H1 (cell line): ENCODE measurements around the gene DNAJC16. TPM values are rescaled to one million over a fixed set of nuclear protein-coding genes. Genes with fewer than 3 reads are reported as not detected.

ENCODE experiments used
- CTCF ChIA-PET: fragments of 300-600 bp; sonication (Branson Sonifier 250); formaldehyde crosslinking; loops from one replicate; lab custom pipeline; 2021; ENCODE audit not compliant: partially characterized antibody; lab: Charles Lee
- POLR2A ChIA-PET: fragments of 300-600 bp; sonication (Branson Sonifier 250); formaldehyde crosslinking; loops from one replicate; lab custom pipeline; 2021; ENCODE audit warnings: inconsistent platforms; ENCODE audit not compliant: partially characterized antibody; lab: Charles Lee
- DNase-seq, 2 experiments: peaks; one replicate each; pipeline versions ENCODE4 v3.0.0 to v3.0.0-alpha.2; 2010 to 2022; ENCODE audit warnings: low spot score in 2 of 2, low read depth in 1 of 2, mixed read lengths in 1 of 2
- FAIRE-seq: peaks from 2 replicates; lab custom pipeline; 2011; peaks lifted over from hg19 to GRCh38; lab: Jason Lieb, UNC
- H2AFZ ChIP-seq: 2 replicates; pipeline ENCODE4 v1.8.1; 2012; ENCODE audit warnings: low read length, inconsistent platforms
- H2AK5ac ChIP-seq: 2 replicates; pipeline ENCODE4 v1.6.1; 2013; ENCODE audit warnings: low read depth, low read length
- H2BK120ac ChIP-seq: replicated peaks from 2 replicates; pipeline ENCODE3; 2013; ENCODE audit warnings: low read depth, low read length, inconsistent platforms
- H2BK12ac ChIP-seq: 2 replicates; pipeline ENCODE4 v1.6.1; 2013; ENCODE audit warnings: low read depth, low read length
- H2BK15ac ChIP-seq: 2 replicates; pipeline ENCODE4 v1.6.1; 2013; ENCODE audit warnings: low read length
- H2BK20ac ChIP-seq: 2 replicates; pipeline ENCODE4 v1.6.1; 2013; ENCODE audit warnings: low read length
- H2BK5ac ChIP-seq: 2 replicates; pipeline ENCODE4 v1.6.1; 2013; ENCODE audit warnings: low read depth, low read length
- H3K14ac ChIP-seq: 2 replicates; pipeline ENCODE4 v1.6.1; 2013; ENCODE audit warnings: inconsistent platforms; ENCODE audit not compliant: insufficient read length
- H3K18ac ChIP-seq: 2 replicates; pipeline ENCODE4 v1.6.1; 2013; ENCODE audit warnings: low read length; ENCODE audit errors: extremely low read depth
- H3K23ac ChIP-seq: 2 replicates; pipeline ENCODE4 v1.6.1; 2013; ENCODE audit warnings: inconsistent platforms; ENCODE audit not compliant: insufficient read length
- H3K23me2 ChIP-seq: 2 replicates; pipeline ENCODE4 v1.6.1; 2013; ENCODE audit warnings: low read depth, low read length
- H3K27ac ChIP-seq: 2 replicates; pipeline ENCODE4 v1.6.1; 2011; ENCODE audit warnings: low read depth, low read length, inconsistent platforms
- H3K27me3 ChIP-seq, 4 experiments: replicated peaks in 1 of 4; 1 replicate in 1 of 4; 2 replicates in 3 of 4; pipeline versions ENCODE4 v1.6.1 to v1.8.1; 2011 to 2013; ENCODE audit warnings: low read length in 3 of 4, mild to moderate bottlenecking in 3 of 4, inconsistent platforms in 2 of 4, mixed read lengths in 2 of 4, moderate library complexity in 1 of 4; ENCODE audit not compliant: control insufficient read depth in 3 of 4, insufficient read depth in 3 of 4; ENCODE audit errors: extremely low read depth in 1 of 4
- H3K36me3 ChIP-seq, 4 experiments: 2 replicates each; pipeline versions ENCODE4 v1.6.1 to v1.8.1; 2011 to 2013; ENCODE audit warnings: mild to moderate bottlenecking in 4 of 4, low read length in 3 of 4, moderate library complexity in 2 of 4, control low read depth in 1 of 4, inconsistent platforms in 1 of 4; ENCODE audit not compliant: insufficient read depth in 4 of 4, control insufficient read depth in 2 of 4
- H3K4ac ChIP-seq: replicated peaks from 2 replicates; pipeline ENCODE3; 2013; ENCODE audit warnings: low read length, low read depth, mixed read lengths, inconsistent platforms; ENCODE audit not compliant: insufficient read length
- H3K4me1 ChIP-seq, 4 experiments: replicated peaks in 1 of 4; 1 replicate in 1 of 4; 2 replicates in 3 of 4; pipeline versions ENCODE4 v1.6.1 to v1.8.1; 2011 to 2013; ENCODE audit warnings: low read length in 3 of 4, inconsistent platforms in 2 of 4, mixed read lengths in 1 of 4; ENCODE audit not compliant: insufficient read depth in 4 of 4, control insufficient read depth in 3 of 4
- H3K4me2 ChIP-seq, 2 experiments: 2 replicates each; pipeline versions ENCODE4 v1.6.1 to v1.8.1; 2011 to 2013; ENCODE audit warnings: low read depth in 2 of 2, low read length in 2 of 2, control low read depth in 1 of 2, inconsistent platforms in 1 of 2, mild to moderate bottlenecking in 1 of 2; ENCODE audit not compliant: insufficient read depth in 1 of 2
- H3K4me3 ChIP-seq, 4 experiments: fragments of 200-600, 300-600 bp in 1 of 4; sonication (generic), shearing (Covaris generic), sonication (Bioruptor Twin) in 1 of 4; 2 replicates each; pipeline versions ENCODE4 v1.5.1 to v1.8.1; 2011 to 2016; ENCODE audit warnings: low read length in 4 of 4, low read depth in 3 of 4, control low read depth in 2 of 4, inconsistent platforms in 2 of 4, mild to moderate bottlenecking in 2 of 4, mixed read lengths in 1 of 4, moderate library complexity in 1 of 4; ENCODE audit not compliant: insufficient read depth in 2 of 4; ENCODE audit errors: extremely low read depth in 1 of 4
- H3K56ac ChIP-seq: replicated peaks from 2 replicates; pipeline ENCODE3; 2013; ENCODE audit warnings: low read depth, mild to moderate bottlenecking, mixed read lengths, low read length, inconsistent platforms; ENCODE audit not compliant: insufficient read length
- H3K79me1 ChIP-seq: 2 replicates; pipeline ENCODE4 v1.6.1; 2013; ENCODE audit warnings: low read depth, low read length, control low read depth
- H3K79me2 ChIP-seq, 2 experiments: 2 replicates each; pipeline versions ENCODE4 v1.6.1 to v1.8.1; 2012 to 2013; ENCODE audit warnings: low read length in 2 of 2, mild to moderate bottlenecking in 2 of 2, inconsistent platforms in 1 of 2; ENCODE audit not compliant: insufficient read depth in 2 of 2, control insufficient read depth in 1 of 2
- H3K9ac ChIP-seq, 4 experiments: replicated peaks in 1 of 4; 1 replicate in 1 of 4; 2 replicates in 3 of 4; pipeline versions ENCODE4 v1.6.1 to v1.8.1; 2011 to 2013; ENCODE audit warnings: low read depth in 3 of 4, low read length in 3 of 4, control low read depth in 2 of 4, mild to moderate bottlenecking in 2 of 4, moderate library complexity in 2 of 4, inconsistent platforms in 1 of 4; ENCODE audit errors: extremely low read depth in 1 of 4
- H3K9me3 ChIP-seq, 2 experiments: 2 replicates each; pipeline versions ENCODE4 v1.6.1 to v1.8.1; 2012 to 2013; ENCODE audit warnings: mild to moderate bottlenecking in 2 of 2, moderate library complexity in 2 of 2, control low read depth in 1 of 2, inconsistent platforms in 1 of 2, low read depth in 1 of 2, low read length in 1 of 2, mixed read lengths in 1 of 2; ENCODE audit not compliant: insufficient read depth in 2 of 2
- H4K20me1 ChIP-seq, 2 experiments: replicated peaks in 1 of 2; 2 replicates each; pipeline versions ENCODE3 to v1.8.1; 2011 to 2013; ENCODE audit warnings: inconsistent platforms in 2 of 2, low read length in 2 of 2, mild to moderate bottlenecking in 1 of 2; ENCODE audit not compliant: insufficient read depth in 2 of 2, control insufficient read depth in 1 of 2
- H4K5ac ChIP-seq: 2 replicates; pipeline ENCODE4 v1.6.1; 2013; ENCODE audit warnings: low read length, low read depth, mixed read lengths, inconsistent platforms; ENCODE audit not compliant: insufficient read length
- H4K8ac ChIP-seq: 2 replicates; pipeline ENCODE4 v1.8.0; 2013; ENCODE audit warnings: mild to moderate bottlenecking, moderate library complexity, low read length, inconsistent platforms; ENCODE audit not compliant: insufficient read depth; ENCODE audit errors: extremely low read depth
- H4K91ac ChIP-seq: replicated peaks from 2 replicates; pipeline ENCODE3; 2013; ENCODE audit warnings: low read length, mixed read lengths, inconsistent platforms; ENCODE audit not compliant: insufficient read length
- BRCA1 ChIP-seq: IDR thresholded peaks from 2 replicates; pipeline ENCODE4 v1.6.1; 2012; ENCODE audit warnings: low read depth, low read length, improper control_type of control experiment
- CEBPB ChIP-seq: IDR thresholded peaks from 2 replicates; pipeline ENCODE4 v1.6.1; 2012; ENCODE audit warnings: low read depth, low read length
- HDAC2 ChIP-seq, 2 experiments: fragments of 300-600 bp in 1 of 2; sonication (generic) in 1 of 2; IDR thresholded peaks; 2 replicates each; pipeline ENCODE4 v1.6.1; 2011 to 2012; ENCODE audit warnings: low read depth in 2 of 2, low read length in 2 of 2, mild to moderate bottlenecking in 2 of 2, moderate library complexity in 2 of 2, borderline replicate concordance in 1 of 2, inconsistent platforms in 1 of 2
- NRF1 ChIP-seq: IDR thresholded peaks from 2 replicates; pipeline ENCODE4 v1.6.1; 2011; ENCODE audit warnings: mild to moderate bottlenecking, low read depth, low read length, improper control_type of control experiment
- RNF2 ChIP-seq: fragments of 200-900, 300-1000 bp; sonication (generic); IDR thresholded peaks from 2 replicates; pipeline ENCODE4 v1.7.1; 2016; ENCODE audit warnings: borderline replicate concordance, low read depth, mild to moderate bottlenecking, antibody characterized with exemption, low read length; ENCODE audit not compliant: poor library complexity, severe bottlenecking; ENCODE audit errors: missing control alignments
- SIN3A ChIP-seq, 2 experiments: IDR thresholded peaks in 1 of 2; conservative IDR thresholded peaks in 1 of 2; 2 replicates each; pipeline ENCODE4 v1.6.1; 2011 to 2012; ENCODE audit warnings: low read length in 2 of 2, improper control_type of control experiment in 1 of 2, low read depth in 1 of 2, mild to moderate bottlenecking in 1 of 2
- TAF7 ChIP-seq: optimal IDR thresholded peaks from 2 replicates; pipeline ENCODE3; 2011; ENCODE audit warnings: low read depth, mild to moderate bottlenecking, inconsistent platforms, low read length, moderate library complexity, borderline replicate concordance
- TCF12 ChIP-seq: IDR thresholded peaks from 2 replicates; pipeline ENCODE4 v1.6.1; 2011; ENCODE audit warnings: low read depth, mild to moderate bottlenecking, low read length
- ZNF274 ChIP-seq: IDR thresholded peaks from 2 replicates; pipeline ENCODE4 v1.7.0; 2012; ENCODE audit warnings: low read length, borderline replicate concordance; ENCODE audit errors: extremely low read depth
- WGBS, 2 experiments: shearing (Covaris generic) in 1 of 2; methylation state at CpG; one replicate each; pipeline versions ENCODE4 v1.1.6 to v1.1.7; 2013 to 2015; ENCODE audit warnings: low lambda C conversion rate in 2 of 2, mixed read lengths in 2 of 2, inconsistent platforms in 1 of 2, low coverage in 1 of 2, missing lambda C conversion rate in 1 of 2; ENCODE audit not compliant: insufficient replicate concordance in 2 of 2, insufficient coverage in 1 of 2, insufficient read length in 1 of 2; ENCODE audit errors: extremely low coverage in 1 of 2, missing lambda C conversion rate in 1 of 2; 5-methylcytosine and 5-hydroxymethylcytosine counted together
- polyA plus RNA-seq, 7 experiments: library from polyadenylated mRNA; depleted of rRNA in 3 of 7; stranded (reverse) in 5 of 7; unstranded in 2 of 7; fragments of >200 nt in 5 of 7; fragments of 200-250 nt in 2 of 7; gene quantifications; 1 replicate in 5 of 7; 2 replicates in 1 of 7; 4 replicates in 1 of 7; pipeline versions ENCODE4 v1.2.1 to v1.2.3, GENCODE V29; 2011 to 2013; ENCODE audit warnings: missing spikeins in 2 of 7, mixed read lengths in 2 of 7
- total RNA-seq: library from RNA; stranded (reverse); fragmentation: NEBNext Ultra II Directional; extraction: Animal tissue kit (Norgen Biotek cat#: 25700); gene quantifications from 2 replicates; pipeline ENCODE4 v1.2.1, GENCODE V29; 2021
- TF ChIP-seq, protein P1 (sequence below), 3 experiments: IDR thresholded peaks; 1 replicate in 2 of 3; 2 replicates in 1 of 3; pipeline versions ENCODE4 v1.5.1 to v1.6.1; 2011; ENCODE audit warnings: low read length in 3 of 3, mild to moderate bottlenecking in 3 of 3, inconsistent platforms in 2 of 3, low read depth in 1 of 3, moderate library complexity in 1 of 3; ENCODE audit not compliant: insufficient read depth in 1 of 3; ENCODE audit errors: control extremely low read depth in 1 of 3

DNAJC16 gene
- total and polyA plus RNA-seq, 2 of the 8 experiments (the other 6 are each of a cell fraction or from before 2014, with no cell fraction given): 7.9 to 23.3 TPM

- Histone ChIP-seq H3K56ac (no peak overlapping the region), H3K14ac (no peak overlapping the region), H3K4ac (no peak overlapping the region), H3K79me2 (no peaks in the 10 kb centered on the region), H4K91ac (no peak overlapping the region), H2AK5ac (no peak overlapping the region), H3K9me3 (no peaks in the 10 kb centered on the region), H3K4me1 (peaks cover 0 to 4% (median 0%) of the 10 kb centered on the region in 4 experiments; a peak in 2 of 7 replicates), H3K4me3 (no peak overlapping the region), H2BK120ac (no peak overlapping the region), H3K79me1 (no peaks in the 10 kb centered on the region), H3K23me2 (no peaks in the 10 kb centered on the region), H2BK15ac (no peak overlapping the region), H3K18ac (no peak overlapping the region), H3K27me3 (no peaks in the 10 kb centered on the region), H3K27ac (no peak overlapping the region), H3K4me2 (no peak overlapping the region), H3K23ac (no peak overlapping the region), H2BK12ac (no peak overlapping the region), H2BK20ac (no peak overlapping the region), H2AFZ (no peak overlapping the region), H4K20me1 (no peaks in the 10 kb centered on the region), H2BK5ac (no peak overlapping the region), H4K8ac (no peak overlapping the region; the same call in 1 of the 2 replicates), H4K5ac (no peak overlapping the region), H3K36me3 (peaks cover 0 to 4% (median 2%) of the 10 kb centered on the region in 4 experiments; a peak in 3 of 8 replicates), H3K9ac (no peak overlapping the region)
- ChIA-PET POLR2A (no interaction called here), CTCF (no interaction called here)
- 91% methylated on average over 9 of the region's 9 CpGs; no CpG with 5 or more reads in 1 of the 2 experiments for WGBS, 2 experiments
- no peak for FAIRE-seq
- DNase-seq: no peak
- TF ChIP-seq TCF12 (no peak), NRF1 (no peak), RNF2 (no peak), TAF7 (no peak), HDAC2 (IDR thresholded peaks at IDR 0.05; ENCODE audit: borderline replicate concordance in 1 of 2, low read depth in 2 of 2, low read length in 2 of 2) (no peak), ZNF274 (no peak), SIN3A (conservative IDR thresholded peaks at IDR 0.05 in 1 of 2, IDR thresholded peaks at IDR 0.05 in 1 of 2; ENCODE audit: low read depth in 1 of 2, low read length in 2 of 2) (no peak), CEBPB (no peak), BRCA1 (no peak)
- TF ChIP-seq, protein P1, sequence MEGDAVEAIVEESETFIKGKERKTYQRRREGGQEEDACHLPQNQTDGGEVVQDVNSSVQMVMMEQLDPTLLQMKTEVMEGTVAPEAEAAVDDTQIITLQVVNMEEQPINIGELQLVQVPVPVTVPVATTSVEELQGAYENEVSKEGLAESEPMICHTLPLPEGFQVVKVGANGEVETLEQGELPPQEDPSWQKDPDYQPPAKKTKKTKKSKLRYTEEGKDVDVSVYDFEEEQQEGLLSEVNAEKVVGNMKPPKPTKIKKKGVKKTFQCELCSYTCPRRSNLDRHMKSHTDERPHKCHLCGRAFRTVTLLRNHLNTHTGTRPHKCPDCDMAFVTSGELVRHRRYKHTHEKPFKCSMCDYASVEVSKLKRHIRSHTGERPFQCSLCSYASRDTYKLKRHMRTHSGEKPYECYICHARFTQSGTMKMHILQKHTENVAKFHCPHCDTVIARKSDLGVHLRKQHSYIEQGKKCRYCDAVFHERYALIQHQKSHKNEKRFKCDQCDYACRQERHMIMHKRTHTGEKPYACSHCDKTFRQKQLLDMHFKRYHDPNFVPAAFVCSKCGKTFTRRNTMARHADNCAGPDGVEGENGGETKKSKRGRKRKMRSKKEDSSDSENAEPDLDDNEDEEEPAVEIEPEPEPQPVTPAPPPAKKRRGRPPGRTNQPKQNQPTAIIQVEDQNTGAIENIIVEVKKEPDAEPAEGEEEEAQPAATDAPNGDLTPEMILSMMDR (IDR thresholded peaks at IDR 0.05; ENCODE audit: control extremely low read depth in 1 of 3, insufficient read depth in 1 of 3, low read depth in 1 of 3, low read length in 3 of 3): no peak
Observed at GRCh38 chr1:15493869-15494390, 32.7 kb upstream of the DNAJC16 start.
